ENCODE data around the gene AGBL2.
"Not testable (repeated sequence)": the region's sequence is repeated elsewhere in the genome, so short reads cannot be mapped to it uniquely, and the experiment has no call there.

Gene AGBL2, protein sequence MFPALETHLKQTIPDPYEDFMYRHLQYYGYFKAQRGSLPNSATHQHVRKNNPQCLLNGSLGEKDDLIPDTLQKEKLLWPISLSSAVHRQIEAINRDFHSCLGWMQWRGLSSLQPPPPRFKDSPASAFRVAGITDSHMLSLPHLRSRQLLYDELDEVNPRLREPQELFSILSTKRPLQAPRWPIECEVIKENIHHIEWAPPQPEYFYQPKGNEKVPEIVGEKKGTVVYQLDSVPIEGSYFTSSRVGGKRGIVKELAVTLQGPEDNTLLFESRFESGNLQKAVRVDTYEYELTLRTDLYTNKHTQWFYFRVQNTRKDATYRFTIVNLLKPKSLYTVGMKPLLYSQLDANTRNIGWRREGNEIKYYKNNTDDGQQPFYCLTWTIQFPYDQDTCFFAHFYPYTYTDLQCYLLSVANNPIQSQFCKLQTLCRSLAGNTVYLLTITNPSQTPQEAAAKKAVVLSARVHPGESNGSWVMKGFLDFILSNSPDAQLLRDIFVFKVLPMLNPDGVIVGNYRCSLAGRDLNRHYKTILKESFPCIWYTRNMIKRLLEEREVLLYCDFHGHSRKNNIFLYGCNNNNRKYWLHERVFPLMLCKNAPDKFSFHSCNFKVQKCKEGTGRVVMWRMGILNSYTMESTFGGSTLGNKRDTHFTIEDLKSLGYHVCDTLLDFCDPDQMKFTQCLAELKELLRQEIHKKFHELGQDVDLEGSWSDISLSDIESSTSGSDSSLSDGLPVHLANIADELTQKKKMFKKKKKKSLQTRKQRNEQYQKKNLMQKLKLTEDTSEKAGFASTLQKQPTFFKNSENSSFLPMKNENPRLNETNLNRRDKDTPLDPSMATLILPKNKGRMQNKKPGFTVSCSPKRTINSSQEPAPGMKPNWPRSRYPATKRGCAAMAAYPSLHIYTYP

GRCh38 chr11:47715082-47715669, at the start of gene AGBL2:
TSS of gene AGBL2 (minus strand) at chr11:47715369. CDS start at chr11:47714650, 719 bp downstream.
- DNase-seq: no peak

GRCh38 chr11:47759291-47759690, 44.1 kb upstream of the AGBL2 start:
- not testable (repeated sequence) for DNase-seq

- no peak for DNase-seq
Observed at GRCh38 chr11:47756208-47756607, 41.0 kb upstream of the AGBL2 start.

- no peak for DNase-seq
Observed at GRCh38 chr11:47750725-47751124, 35.6 kb upstream of the AGBL2 start.

DNA sequence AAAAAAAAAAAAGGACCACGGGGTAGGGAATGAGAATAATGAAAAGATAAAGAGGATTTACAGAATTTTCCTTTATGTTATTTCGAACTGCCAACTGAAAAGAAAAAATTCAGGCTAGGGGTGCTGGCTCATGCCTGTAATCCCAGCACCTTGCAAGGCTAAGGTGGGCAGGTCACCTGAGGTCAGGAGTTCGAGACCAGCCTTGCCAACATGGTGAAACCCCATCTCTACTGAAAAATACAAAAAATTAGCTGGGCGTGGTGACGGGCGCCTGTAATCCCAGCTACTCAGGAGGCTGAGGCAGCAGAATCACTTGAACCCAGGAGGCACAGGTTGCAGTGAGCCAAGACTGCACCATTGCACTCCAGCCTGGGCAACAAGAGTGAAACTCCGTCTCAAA, 27.3 kb upstream of the AGBL2 start:
- DNase-seq: not testable (repeated sequence)

GRCh38 chr11:47737817-47738216, 22.6 kb upstream of the AGBL2 start:
- not testable (repeated sequence) for DNase-seq

GRCh38 chr11:47732271-47732670, 17.1 kb upstream of the AGBL2 start:
- no peak for DNase-seq

GRCh38 chr11:47731475-47731874, 16.3 kb upstream of the AGBL2 start:
- no peak for DNase-seq

DNA sequence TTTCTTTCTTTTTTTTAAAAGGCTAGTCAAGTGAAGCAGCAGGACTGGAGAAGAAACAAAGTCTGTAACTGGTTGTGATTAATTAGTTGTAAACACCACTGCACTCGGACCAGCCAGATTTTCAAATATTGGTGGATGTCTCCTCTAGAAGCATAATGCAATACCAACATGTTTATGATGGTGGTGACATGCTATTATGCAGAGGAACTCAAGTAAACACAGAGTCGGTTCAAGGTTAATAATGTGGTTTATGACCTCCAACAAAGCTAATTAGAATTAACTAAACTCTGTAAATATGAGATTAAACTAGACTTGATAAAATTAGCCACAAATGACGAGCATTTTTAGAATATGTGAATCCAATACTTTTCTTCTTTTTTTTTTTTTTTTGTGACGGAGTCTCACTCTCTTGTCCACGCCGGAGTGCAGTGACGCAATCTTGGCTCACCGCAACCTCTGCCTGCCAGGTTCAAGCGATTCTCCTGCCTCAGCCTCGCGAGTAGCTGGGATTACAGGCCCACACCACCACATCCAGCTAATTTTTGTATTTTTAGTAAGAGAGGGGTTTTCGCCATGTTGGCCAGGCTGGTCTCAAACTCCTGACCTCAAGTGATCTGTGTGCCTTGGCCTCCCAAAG, 11.8 kb upstream of the AGBL2 start:
- no peak for DNase-seq

GRCh38 chr11:47726118-47726442, 10.9 kb upstream of the AGBL2 start:
- no peak for DNase-seq

- no peak for DNase-seq
Observed at GRCh38 chr11:47725442-47726117, 10.4 kb upstream of the AGBL2 start.

DNA sequence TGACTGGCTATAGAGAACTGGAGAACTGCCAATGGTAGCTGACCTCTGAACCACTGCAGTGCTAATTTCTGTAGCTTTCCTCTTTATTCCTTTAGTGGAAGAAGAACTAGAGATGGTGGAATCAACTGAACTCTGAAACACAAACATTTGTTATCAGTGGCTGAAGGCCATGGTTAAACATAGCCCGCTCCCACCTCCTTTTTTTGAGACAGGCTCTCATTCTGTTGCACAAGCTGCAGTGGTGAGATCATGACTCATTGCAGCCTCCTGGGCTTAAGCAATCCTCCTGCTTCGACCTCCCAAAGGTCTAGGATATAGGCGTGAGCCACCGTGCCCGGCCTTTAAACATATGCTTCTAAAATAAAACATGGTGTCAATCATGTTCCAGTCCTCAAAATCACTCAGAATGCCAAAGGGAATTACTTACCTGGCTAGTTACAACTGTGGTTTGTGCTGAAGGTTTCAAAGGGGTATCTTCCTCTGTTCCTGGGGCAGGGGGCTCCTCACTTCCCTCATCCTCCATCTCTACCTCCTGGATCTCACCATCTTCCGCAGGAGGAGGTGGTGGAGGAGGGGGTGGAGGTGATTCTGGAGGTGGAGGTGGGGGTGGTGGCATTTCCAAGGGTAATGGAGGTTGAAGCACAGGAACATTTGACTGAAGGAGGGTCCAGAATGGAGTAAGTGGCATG, 9.0 kb upstream of the AGBL2 start:
- no peak for DNase-seq

GRCh38 chr11:47723041-47723440, 7.9 kb upstream of the AGBL2 start:
- no peak for DNase-seq

- no peak for DNase-seq
Observed at GRCh38 chr11:47720651-47721050, 5.5 kb upstream of the AGBL2 start.

DNA sequence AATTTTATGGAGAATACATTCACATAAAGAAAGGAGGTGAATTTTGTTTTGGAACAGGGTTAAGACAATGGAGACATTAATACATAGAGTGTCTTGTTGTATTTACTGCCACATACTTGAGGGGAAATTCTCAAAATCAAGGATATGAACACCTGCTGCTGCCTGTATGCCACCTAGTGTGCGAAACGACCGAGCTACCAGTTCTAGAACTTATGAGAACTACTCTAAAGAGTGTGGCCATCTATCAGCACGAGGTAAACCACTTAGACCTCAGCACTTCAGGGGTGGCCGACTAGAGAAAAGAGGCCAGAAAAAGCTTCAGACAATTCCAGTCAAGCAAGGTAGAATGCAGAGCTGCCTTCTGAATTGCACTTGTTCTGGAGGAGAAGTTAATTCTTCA, 1.5 kb upstream of the AGBL2 start:
- DNase-seq: no peak

DNA sequence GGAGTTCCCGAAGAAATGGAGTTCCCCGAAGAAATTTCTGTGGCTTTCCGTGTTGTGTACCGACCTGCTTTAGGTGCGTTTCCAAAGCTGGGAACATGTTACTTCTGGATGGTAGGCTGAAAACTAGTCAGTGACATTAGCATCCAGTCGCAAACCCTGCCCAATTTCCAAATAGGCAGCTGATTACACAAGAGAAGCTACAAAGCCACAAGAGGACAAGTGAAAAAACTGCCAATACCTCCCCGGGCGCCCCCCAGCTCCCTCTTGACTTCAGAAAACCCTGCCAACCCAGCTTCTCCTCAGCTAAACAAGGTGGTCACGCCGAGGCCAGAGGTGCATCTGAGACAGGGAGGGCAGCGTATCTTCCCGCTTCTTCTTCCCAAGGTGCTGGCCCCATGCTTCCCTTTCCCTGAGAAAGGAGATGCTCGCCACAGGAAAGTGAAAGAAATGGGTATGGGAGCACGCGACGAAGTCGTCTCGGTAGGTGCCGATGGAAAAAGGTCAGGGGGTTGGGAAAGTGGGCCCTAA, 551 bp downstream of the AGBL2 start:
- DNase-seq: no peak

DNA sequence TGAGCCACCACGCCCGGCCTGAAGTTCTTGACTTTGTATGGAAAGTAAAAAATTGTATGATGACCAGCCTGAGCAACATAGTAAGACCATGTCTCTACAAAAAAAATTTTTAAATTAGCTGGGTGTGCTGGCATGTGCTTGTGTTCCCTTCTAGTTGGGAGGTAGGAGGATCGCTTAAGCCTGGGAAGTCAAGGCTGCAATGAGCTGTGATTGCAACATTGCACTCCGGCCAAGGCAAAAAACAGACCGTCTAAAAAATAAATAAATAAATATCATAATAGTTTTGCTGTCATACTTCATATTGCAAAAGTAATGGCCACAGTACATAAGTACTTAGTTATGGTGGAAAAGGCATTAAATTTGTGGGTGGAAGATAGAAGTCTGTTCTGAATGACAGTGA, 3.4 kb downstream of the AGBL2 start:
- no peak for DNase-seq

DNA sequence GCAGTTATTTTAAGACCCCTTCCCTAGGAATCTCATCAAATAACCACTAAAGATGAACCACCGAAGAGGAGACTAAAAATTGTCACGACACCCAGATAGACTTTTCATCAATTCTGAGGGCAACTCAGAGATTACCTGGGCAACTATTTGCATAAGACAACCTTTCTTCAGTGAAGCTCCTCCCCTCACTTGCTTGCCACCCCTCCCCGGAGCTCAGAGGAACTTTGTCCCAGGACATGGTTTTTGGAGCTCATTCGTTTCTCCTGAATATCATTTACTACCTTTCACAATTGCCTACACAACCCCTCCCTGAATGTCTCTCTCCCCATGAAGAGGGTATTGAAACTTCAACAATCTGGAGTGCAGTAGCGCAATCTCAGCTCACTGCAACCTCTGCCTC, 3.9 kb downstream of the AGBL2 start:
- DNase-seq: no peak

GRCh38 chr11:47707275-47707786, 7.8 kb downstream of the AGBL2 start:
- DNase-seq: not testable (repeated sequence)

- no peak for DNase-seq
Observed at GRCh38 chr11:47705721-47706120, 9.4 kb downstream of the AGBL2 start.

DNA sequence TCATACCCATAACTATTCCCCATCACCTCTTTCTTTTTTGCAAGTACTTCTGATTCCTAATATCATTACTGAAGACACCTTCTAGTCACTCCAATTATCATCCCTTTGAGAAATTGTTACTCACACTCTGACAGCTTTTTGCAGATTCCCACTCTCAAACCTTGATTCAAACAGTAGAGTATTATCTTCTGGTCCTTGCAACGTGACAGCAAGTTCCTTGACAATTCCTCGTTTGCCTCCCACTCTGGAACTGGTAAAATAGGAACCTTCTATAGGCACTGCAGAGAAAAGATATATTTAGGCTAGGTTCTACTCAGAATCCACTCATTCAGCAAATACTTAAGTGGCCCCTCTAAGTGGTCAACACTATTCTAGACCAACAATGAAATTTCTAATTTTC, 23.2 kb downstream of the AGBL2 start:
- DNase-seq: no peak
